HepG2 (cell line): Measurements from ENCODE around the gene UST. TPM values are rescaled to one million over a fixed set of nuclear protein-coding genes. Genes with fewer than 3 reads are reported as not detected.

Source experiments
- HDAC1 ChIP-seq: sonication (generic); formaldehyde crosslinking; IDR thresholded peaks from 2 replicates; pipeline ENCODE4 v1.5.1; 2020; ENCODE audit warnings: mild to moderate bottlenecking, missing genetic modification reagents
- HHEX ChIP-seq: IDR thresholded peaks from 2 replicates; pipeline ENCODE4 v1.6.1; 2016; ENCODE audit warnings: control low read depth
- KAT8 ChIP-seq: IDR thresholded peaks from 2 replicates; pipeline ENCODE4 v1.6.1; 2016; ENCODE audit warnings: missing genetic modification reagents, missing compliant biosample characterization
- MXD3 ChIP-seq: IDR thresholded peaks from 2 replicates; pipeline ENCODE4 v1.6.1; 2016; ENCODE audit warnings: mild to moderate bottlenecking, missing biosample characterization, missing genetic modification reagents
- NR2F1 ChIP-seq, 2 experiments: fragments of 450-650 bp in 1 of 2; formaldehyde crosslinking in 1 of 2; IDR thresholded peaks; 2 replicates each; pipeline versions ENCODE4 v1.5.0 to v1.6.1; 2016 to 2020; ENCODE audit warnings: mild to moderate bottlenecking in 1 of 2, missing compliant biosample characterization in 1 of 2, missing genetic modification reagents in 1 of 2, moderate library complexity in 1 of 2
- SALL1 ChIP-seq: sonication (generic); formaldehyde crosslinking; IDR thresholded peaks from 2 replicates; pipeline ENCODE4 v1.8.0; 2022; ENCODE audit warnings: mild to moderate bottlenecking, missing genetic modification reagents
- ZBTB1 ChIP-seq: sonication (generic); formaldehyde crosslinking; IDR thresholded peaks from 2 replicates; pipeline ENCODE4 v1.4.0; 2020; ENCODE audit warnings: missing genetic modification reagents, borderline replicate concordance
- ZBTB39 ChIP-seq: sonication (generic); formaldehyde crosslinking; IDR thresholded peaks from 2 replicates; pipeline ENCODE4 v1.5.0; 2020; ENCODE audit warnings: missing genetic modification reagents
- ZKSCAN1 ChIP-seq: fragments of 150-350 bp; IDR thresholded peaks from 2 replicates; pipeline ENCODE4 v1.6.1; 2014; ENCODE audit warnings: low read length
- ZNF326 ChIP-seq: sonication (generic); formaldehyde crosslinking; IDR thresholded peaks from 2 replicates; pipeline ENCODE4 v1.4.0; 2020; ENCODE audit warnings: missing genetic modification reagents, borderline replicate concordance
- ZNF616 ChIP-seq: sonication (generic); formaldehyde crosslinking; IDR thresholded peaks from 2 replicates; pipeline ENCODE4 v1.5.0; 2020; ENCODE audit warnings: low read depth, mild to moderate bottlenecking, missing genetic modification reagents
- ZNF83 ChIP-seq: sonication (generic); formaldehyde crosslinking; IDR thresholded peaks from 2 replicates; pipeline ENCODE4 v1.4.0; 2020; ENCODE audit warnings: missing genetic modification reagents, mild to moderate bottlenecking, borderline replicate concordance
- polyA plus RNA-seq, 8 experiments: library from polyadenylated mRNA; depleted of rRNA in 3 of 8; stranded (reverse) in 7 of 8; unstranded in 1 of 8; fragments of >200 nt; fragmentation: Illumina TruSeq in 4 of 8; extraction: Trizol in 4 of 8; gene quantifications; 2 replicates each; pipeline versions ENCODE4 v1.2.1 to v1.2.3, GENCODE V29; 2011 to 2016; ENCODE audit warnings: low read depth in 4 of 8, missing spikeins in 1 of 8, mixed read lengths in 1 of 8; ENCODE audit not compliant: insufficient read depth in 1 of 8
- total RNA-seq, 5 experiments: library from RNA; depleted of rRNA; stranded (reverse); fragments of >200 nt; fragmentation: Illumina TruSeq; extraction: Trizol; gene quantifications; 2 replicates each; pipeline ENCODE4 v1.2.3, GENCODE V29; 2016; ENCODE audit warnings: low read depth in 1 of 5
- TF ChIP-seq, protein P1 (sequence below): sonication (generic); formaldehyde crosslinking; IDR thresholded peaks from 2 replicates; pipeline ENCODE4 v1.5.1; 2020; ENCODE audit warnings: missing genetic modification reagents, mild to moderate bottlenecking, borderline replicate concordance
- TF ChIP-seq, protein P2 (sequence below), 2 experiments: sonication (generic) in 1 of 2; formaldehyde crosslinking in 1 of 2; IDR thresholded peaks; 2 replicates each; pipeline versions ENCODE4 v1.6.1 to v1.9.0; 2014 to 2022; ENCODE audit warnings: antibody characterized with exemption in 1 of 2, borderline replicate concordance in 1 of 2, inconsistent platforms in 1 of 2, low read depth in 1 of 2, missing genetic modification reagents in 1 of 2
- TF ChIP-seq, protein P3 (sequence below): sonication (generic); formaldehyde crosslinking; IDR thresholded peaks from 2 replicates; pipeline ENCODE4 v1.5.0; 2020; ENCODE audit warnings: mild to moderate bottlenecking, missing genetic modification reagents

Gene UST
- total and polyA plus RNA-seq, 2 of the 13 experiments (the other 11 are each of a cell fraction or from before 2014, with no cell fraction given), result 0.27 TPM; not detected in 1

DNA sequence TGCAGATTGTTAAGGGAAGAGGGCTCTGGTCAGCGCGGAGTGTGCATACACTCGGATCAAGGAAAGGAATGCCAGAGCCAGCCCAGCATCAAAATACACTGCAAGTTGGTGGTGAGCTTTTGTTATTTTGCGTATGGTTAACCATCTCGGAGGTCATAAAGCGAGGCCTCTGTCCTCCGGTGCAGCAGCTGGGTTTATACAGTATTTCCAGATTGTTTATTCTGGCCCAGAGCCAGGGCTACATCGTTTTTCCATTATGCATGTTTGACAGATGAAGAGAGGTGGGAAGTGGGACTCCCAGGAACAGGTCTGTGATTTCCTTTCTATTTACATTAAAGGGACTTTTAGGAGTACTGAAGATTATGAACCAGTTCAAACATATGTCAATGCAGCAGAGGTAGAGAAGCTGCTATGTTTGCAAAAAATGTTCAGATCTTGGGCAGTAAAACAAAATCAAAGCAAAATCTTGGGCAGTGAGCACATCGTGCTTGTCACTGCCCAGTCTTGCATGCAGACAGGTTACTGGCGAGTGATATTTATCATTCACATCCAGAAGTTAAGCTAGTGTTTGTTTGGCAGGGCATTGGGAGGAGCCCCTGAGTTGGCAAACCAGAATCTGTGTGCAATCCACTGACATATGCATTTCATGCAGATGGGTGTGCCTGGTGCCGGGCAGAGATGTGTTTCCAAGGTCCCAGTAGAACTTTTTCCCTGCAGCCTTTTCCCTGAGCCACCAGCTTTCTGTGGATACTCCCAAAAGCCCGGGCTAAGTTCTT, 314.3 kb downstream of the UST start (continued):
- TF ChIP-seq KAT8, result peak; percentile 60; the same call in 1 of the 2 replicates
- TF ChIP-seq MXD3 (CRISPR knock-in tag), result no peak
- no peak for TF ChIP-seq ZNF83 (CRISPR knock-in tag)
- no peak for TF ChIP-seq ZNF616
- TF ChIP-seq, protein P1, sequence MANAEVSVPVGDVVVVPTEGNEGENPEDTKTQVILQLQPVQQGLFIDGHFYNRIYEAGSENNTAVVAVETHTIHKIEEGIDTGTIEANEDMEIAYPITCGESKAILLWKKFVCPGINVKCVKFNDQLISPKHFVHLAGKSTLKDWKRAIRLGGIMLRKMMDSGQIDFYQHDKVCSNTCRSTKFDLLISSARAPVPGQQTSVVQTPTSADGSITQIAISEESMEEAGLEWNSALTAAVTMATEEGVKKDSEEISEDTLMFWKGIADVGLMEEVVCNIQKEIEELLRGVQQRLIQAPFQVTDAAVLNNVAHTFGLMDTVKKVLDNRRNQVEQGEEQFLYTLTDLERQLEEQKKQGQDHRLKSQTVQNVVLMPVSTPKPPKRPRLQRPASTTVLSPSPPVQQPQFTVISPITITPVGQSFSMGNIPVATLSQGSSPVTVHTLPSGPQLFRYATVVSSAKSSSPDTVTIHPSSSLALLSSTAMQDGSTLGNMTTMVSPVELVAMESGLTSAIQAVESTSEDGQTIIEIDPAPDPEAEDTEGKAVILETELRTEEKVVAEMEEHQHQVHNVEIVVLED (CRISPR knock-in tag), result peak; percentile 25; the same call in 1 of the 2 replicates
- peak; percentile 39; the same call in 1 of the 2 replicates for TF ChIP-seq HDAC1
- TF ChIP-seq ZNF326 (CRISPR knock-in tag), result no peak; the same call in 1 of the 2 replicates
- no peak for TF ChIP-seq HHEX
- no peak for TF ChIP-seq NR2F1 (CRISPR knock-in tag; IDR thresholded peaks at IDR 0.05)
- no peak for TF ChIP-seq ZBTB1 (CRISPR knock-in tag)
- TF ChIP-seq, protein P2, sequence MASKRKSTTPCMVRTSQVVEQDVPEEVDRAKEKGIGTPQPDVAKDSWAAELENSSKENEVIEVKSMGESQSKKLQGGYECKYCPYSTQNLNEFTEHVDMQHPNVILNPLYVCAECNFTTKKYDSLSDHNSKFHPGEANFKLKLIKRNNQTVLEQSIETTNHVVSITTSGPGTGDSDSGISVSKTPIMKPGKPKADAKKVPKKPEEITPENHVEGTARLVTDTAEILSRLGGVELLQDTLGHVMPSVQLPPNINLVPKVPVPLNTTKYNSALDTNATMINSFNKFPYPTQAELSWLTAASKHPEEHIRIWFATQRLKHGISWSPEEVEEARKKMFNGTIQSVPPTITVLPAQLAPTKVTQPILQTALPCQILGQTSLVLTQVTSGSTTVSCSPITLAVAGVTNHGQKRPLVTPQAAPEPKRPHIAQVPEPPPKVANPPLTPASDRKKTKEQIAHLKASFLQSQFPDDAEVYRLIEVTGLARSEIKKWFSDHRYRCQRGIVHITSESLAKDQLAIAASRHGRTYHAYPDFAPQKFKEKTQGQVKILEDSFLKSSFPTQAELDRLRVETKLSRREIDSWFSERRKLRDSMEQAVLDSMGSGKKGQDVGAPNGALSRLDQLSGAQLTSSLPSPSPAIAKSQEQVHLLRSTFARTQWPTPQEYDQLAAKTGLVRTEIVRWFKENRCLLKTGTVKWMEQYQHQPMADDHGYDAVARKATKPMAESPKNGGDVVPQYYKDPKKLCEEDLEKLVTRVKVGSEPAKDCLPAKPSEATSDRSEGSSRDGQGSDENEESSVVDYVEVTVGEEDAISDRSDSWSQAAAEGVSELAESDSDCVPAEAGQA (IDR thresholded peaks at IDR 0.05; ENCODE audit: low read depth), result no peak
- TF ChIP-seq, protein P2 (CRISPR knock-in tag; IDR thresholded peaks at IDR 0.05; ENCODE audit: borderline replicate concordance), result no peak
- TF ChIP-seq SALL1 (CRISPR knock-in tag), result peak; percentile 49
- TF ChIP-seq ZKSCAN1, result no peak
- TF ChIP-seq, protein P3, sequence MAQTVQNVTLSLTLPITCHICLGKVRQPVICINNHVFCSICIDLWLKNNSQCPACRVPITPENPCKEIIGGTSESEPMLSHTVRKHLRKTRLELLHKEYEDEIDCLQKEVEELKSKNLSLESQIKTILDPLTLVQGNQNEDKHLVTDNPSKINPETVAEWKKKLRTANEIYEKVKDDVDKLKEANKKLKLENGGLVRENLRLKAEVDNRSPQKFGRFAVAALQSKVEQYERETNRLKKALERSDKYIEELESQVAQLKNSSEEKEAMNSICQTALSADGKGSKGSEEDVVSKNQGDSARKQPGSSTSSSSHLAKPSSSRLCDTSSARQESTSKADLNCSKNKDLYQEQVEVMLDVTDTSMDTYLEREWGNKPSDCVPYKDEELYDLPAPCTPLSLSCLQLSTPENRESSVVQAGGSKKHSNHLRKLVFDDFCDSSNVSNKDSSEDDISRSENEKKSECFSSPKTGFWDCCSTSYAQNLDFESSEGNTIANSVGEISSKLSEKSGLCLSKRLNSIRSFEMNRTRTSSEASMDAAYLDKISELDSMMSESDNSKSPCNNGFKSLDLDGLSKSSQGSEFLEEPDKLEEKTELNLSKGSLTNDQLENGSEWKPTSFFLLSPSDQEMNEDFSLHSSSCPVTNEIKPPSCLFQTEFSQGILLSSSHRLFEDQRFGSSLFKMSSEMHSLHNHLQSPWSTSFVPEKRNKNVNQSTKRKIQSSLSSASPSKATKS (CRISPR knock-in tag), result no peak
- no peak for TF ChIP-seq ZBTB39 (CRISPR knock-in tag)
